ENCODE measurements around the gene VPS52.

DNA sequence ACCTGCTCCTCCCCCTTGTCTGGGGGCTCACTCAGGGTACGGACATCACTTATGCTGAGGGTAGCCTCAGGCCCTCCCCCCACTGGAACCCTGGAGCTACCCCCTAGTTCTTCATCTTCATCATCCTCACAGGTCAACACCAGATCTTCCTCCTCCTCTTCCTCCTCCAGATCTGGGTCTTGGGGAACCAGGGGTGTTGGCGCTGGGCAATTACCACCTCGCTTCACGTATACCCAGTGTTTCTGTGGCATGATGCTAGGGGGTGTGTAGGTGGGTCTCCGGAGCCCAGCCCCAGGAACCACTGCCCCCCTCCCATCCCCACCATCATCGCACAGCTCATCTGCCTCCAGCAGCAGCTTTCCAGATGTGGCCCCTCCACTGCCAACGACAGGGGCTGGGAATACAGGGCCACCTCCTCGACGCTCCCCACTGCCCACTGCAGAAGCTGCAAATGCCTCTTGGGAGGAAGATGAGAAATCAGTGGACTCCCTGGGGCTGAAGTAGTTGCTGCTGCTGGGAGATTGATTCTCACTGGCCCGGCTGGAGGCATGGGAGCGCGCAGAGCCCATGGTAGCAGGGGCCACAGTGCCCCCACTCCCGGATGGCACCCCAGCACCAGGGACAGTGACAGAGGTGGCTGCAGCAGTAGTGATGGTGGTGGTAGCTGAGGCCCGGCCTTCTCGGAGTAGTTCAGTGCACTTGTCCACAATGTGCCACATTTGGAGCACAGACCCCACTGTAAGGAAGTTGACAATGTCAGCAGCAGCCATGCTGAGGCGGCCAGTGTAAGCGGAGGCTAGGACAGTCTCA, 44.3 kb upstream of the VPS52 start:
- TF ChIP-seq FOS (IDR thresholded peaks at IDR 0.05; ENCODE audit: extremely low read depth, insufficient read length), result no peak
- TF ChIP-seq, protein P1, sequence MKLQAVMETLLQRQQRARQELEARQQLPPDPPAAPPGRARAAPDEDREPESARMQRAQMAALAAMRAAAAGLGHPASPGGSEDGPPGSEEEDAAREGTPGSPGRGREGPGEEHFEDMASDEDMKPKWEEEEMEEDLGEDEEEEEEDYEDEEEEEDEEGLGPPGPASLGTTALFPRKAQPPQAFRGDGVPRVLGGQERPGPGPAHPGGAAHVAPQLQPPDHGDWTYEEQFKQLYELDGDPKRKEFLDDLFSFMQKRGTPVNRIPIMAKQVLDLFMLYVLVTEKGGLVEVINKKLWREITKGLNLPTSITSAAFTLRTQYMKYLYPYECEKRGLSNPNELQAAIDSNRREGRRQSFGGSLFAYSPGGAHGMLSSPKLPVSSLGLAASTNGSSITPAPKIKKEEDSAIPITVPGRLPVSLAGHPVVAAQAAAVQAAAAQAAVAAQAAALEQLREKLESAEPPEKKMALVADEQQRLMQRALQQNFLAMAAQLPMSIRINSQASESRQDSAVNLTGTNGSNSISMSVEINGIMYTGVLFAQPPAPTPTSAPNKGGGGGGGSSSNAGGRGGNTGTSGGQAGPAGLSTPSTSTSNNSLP (IDR thresholded peaks at IDR 0.05; ENCODE audit: borderline replicate concordance, low read depth, low read length), result no peak
- TF ChIP-seq, protein P2, sequence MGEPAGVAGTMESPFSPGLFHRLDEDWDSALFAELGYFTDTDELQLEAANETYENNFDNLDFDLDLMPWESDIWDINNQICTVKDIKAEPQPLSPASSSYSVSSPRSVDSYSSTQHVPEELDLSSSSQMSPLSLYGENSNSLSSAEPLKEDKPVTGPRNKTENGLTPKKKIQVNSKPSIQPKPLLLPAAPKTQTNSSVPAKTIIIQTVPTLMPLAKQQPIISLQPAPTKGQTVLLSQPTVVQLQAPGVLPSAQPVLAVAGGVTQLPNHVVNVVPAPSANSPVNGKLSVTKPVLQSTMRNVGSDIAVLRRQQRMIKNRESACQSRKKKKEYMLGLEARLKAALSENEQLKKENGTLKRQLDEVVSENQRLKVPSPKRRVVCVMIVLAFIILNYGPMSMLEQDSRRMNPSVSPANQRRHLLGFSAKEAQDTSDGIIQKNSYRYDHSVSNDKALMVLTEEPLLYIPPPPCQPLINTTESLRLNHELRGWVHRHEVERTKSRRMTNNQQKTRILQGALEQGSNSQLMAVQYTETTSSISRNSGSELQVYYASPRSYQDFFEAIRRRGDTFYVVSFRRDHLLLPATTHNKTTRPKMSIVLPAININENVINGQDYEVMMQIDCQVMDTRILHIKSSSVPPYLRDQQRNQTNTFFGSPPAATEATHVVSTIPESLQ (CRISPR knock-in tag; IDR thresholded peaks at IDR 0.05), result no peak
- TF ChIP-seq TAF1 (IDR thresholded peaks at IDR 0.05; ENCODE audit: control insufficient read depth, extremely low read depth, insufficient read depth, low read length, severe bottlenecking), result no peak
- no peak for TF ChIP-seq POLR2A (conservative IDR thresholded peaks at IDR 0.05)
- no peak for TF ChIP-seq SMARCC2 (IDR thresholded peaks at IDR 0.05; ENCODE audit: low read depth)
